Omental fat pad (tissue), 4 donors: ENCODE results near the gene BLVRB. TPM values are rescaled to one million over a fixed set of nuclear protein-coding genes. Genes with fewer than 3 reads are reported as not detected.

Experiments
- ATAC-seq: fragments of 150-250 bp; one replicate; pipeline ENCODE4 v1.9.1; 2016; ENCODE audit warnings: mild to moderate bottlenecking, moderate library complexity; ENCODE audit not compliant: low FRiP score
- DNase-seq: peaks from one replicate; pipeline ENCODE4 v3.0.0-alpha.2; 2019; ENCODE audit warnings: low spot score
- CTCF ChIP-seq, 3 donors: fragments of 450-650 bp; IDR thresholded peaks; one replicate each; pipeline ENCODE4 v1.5.1; 2016 to 2017; ENCODE audit warnings: antibody characterized with exemption in 3 of 3, mild to moderate bottlenecking in 3 of 3, moderate library complexity in 2 of 3
- total RNA-seq, 4 donors: library from RNA; depleted of rRNA; stranded (reverse); fragments of >200 nt; gene quantifications; one replicate each; pipeline ENCODE4 v1.1.0, GENCODE V29; 2016

BLVRB gene
- total RNA-seq, 4 donors from 2014 or later: 240 to 419 (median 329) TPM

- DNase-seq (peak; percentile 99), ATAC-seq (peak; percentile 93)
- TF ChIP-seq CTCF (IDR thresholded peaks at IDR 0.05): no peak
Observed at GRCh38 chr19:40425450-40426287, 39.9 kb downstream of the BLVRB start, which contains the start of gene SERTAD1. TSS of gene SERTAD1 (minus strand) at chr19:40425992. CDS start at chr19:40423546, 2,446 bp downstream.

- ATAC-seq: no peak
- TF ChIP-seq CTCF (IDR thresholded peaks at IDR 0.05): no peak
- no peak for DNase-seq
Observed at GRCh38 chr19:40424637-40425449, 40.7 kb downstream of the BLVRB start.

- DNase-seq: no peak
- TF ChIP-seq CTCF (IDR thresholded peaks at IDR 0.05): no peak
- no peak for ATAC-seq
Observed at GRCh38 chr19:40423938-40424337, 41.6 kb downstream of the BLVRB start.

GRCh38 chr19:40422748-40423566, 42.6 kb downstream of the BLVRB start:
- ATAC-seq: no peak
- DNase-seq: no peak
- TF ChIP-seq CTCF (IDR thresholded peaks at IDR 0.05): no peak

GRCh38 chr19:40421993-40422747, 43.4 kb downstream of the BLVRB start:
- no peak for TF ChIP-seq CTCF (IDR thresholded peaks at IDR 0.05)
- DNase-seq (no peak), ATAC-seq (no peak)
